ENCODE measurements around the gene RNF157.

RNF157 gene

DNA sequence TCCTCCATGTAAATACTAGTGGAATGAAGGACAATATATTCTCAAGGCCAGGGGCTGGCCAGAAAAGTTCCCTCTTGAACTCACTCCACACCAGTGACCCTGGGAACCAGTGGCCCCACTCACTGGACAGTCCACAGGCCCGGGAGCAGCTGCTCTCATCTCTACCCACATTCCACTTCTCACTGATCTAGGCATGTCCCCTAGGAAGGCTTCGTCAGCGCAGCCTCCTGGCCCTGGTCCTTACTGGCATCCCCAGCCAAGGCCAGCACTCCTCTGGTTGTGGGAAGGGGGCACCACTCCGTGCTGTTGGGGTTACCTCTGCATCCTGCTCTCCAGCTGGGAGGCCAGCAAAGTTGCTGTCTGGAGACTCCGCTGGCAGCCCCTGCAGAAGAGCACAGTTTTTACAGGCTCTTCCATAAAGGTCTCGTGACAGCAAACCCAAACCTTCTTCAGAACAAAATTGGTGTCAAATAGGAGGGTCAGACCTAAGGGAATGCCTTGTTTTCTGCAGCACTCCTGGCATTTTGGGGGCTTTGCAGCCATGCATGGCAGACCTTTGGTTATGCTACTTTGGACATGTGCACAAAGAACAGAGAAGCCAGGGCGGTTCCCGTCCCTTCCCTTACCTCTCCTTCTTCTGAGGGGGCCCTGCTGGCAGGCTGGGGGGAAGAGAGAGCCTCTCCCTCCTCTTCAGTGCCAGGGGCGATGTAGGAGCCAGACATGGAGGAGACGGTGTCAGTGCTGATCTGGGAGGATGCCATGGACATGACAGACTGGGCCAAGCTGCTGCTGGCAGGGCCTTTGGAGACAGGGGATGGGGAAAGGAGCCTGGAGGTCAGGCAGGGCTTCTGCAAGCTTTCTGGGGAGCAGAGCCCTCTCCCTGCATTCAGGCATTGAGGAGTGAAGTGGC, 85.1 kb downstream of the RNF157 start:
- DNase-seq: no peak

DNA sequence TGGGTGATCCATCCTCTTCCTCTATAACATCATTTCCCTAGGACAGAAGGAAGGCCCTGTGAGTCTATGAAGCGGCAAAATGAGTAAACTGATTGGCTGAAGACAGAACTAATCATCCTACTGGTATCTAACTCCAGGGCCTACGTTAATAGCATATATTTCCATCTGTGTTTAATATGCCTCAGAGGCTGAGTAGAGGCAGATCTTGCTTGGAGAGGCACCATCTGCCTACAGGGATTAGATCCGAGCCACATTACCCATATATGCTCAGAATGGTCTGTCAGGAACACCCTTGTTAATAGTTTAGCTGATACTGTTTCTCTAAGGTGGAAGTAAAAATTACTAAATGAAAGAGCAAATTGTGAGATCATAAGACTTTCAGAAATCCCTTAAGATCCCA, 86.0 kb downstream of the RNF157 start:
- DNase-seq: no peak

DNA sequence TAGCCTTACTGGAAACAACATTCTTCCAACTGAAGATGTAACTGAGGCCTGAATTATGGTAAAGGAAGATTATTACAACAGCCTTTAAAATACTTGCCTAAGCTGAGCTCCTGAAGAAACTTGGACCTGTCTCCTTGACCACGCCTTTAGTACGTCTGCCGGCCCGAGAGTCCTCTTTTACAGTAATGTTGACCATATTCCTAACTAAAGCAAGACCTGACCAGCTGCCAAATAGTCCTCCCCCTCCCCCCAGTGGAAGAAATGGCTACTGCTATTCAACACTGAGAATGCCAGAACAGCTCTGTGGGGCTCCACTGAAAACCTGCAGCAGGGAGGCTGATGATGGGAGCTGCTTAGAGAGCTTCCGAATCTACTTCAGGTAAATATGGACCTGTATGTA, 86.7 kb downstream of the RNF157 start:
- DNase-seq: peak; percentile 46

DNA sequence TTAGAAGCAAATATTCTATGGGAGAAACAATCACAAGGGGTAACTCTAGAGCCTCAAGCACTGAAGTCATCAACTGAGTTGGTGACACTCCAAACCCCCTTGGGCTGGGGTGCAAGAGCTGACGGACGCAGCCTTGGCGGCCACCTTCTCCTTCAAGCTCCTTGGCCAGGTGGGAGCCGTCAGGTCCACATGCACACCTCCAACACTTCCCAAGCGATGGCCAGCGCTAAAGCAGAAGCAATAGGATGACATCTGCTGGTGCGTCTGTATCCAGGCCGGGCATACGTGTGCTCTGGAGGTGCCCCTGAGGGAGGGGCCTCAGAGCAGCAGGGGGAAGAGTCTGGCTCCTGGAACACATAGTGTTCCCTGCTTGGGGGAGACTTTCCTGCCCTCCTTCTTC, 87.1 kb downstream of the RNF157 start:
- DNase-seq: peak; percentile 44

DNA sequence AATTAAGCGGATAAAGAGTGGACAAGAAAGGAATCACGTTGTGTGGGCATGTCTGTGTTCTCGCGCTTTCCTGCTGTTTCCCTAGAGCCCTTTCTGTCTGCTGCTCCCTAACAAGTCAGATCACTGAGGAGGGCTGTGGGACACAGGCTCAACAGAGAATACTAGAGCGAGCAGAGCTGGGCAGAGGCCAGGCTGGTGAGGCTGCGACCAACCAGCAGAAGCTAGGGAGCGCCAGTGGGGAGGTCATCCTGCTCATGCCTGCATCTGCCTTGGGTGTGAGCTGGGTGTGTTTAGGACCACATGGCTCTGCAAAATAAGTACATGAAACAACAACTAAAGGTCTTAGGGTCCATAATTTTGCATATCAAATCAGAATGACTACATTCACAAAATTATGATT, 87.7 kb downstream of the RNF157 start:
- peak; percentile 56 for DNase-seq

DNA sequence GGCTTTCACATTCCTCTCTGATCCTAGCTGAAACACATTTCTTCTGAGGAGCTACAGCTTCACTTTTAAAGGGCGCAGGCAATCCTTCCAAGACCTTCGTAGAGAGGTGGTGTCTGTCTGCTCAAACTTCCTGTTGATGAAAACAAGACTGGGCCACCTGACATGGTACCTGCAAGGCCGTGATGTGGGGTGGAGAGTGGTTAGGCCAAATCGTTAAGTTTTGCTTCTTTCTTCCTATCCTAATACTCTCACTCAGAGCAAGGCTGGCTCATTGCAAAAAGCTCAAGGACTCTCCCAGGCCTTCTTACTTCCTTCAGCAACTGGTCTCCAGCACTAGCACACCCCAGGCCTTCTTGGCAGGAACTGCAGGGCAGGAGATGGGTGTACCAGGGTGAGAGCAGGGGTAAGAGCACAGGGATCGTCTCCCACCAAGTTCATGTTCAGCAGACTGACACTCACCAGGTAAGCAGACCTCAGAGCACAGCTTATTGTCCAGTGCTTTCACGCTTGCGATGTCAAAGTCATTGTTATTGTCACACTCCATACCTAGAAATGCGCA, 88.3 kb downstream of the RNF157 start:
- DNase-seq: peak; percentile 56

DNA sequence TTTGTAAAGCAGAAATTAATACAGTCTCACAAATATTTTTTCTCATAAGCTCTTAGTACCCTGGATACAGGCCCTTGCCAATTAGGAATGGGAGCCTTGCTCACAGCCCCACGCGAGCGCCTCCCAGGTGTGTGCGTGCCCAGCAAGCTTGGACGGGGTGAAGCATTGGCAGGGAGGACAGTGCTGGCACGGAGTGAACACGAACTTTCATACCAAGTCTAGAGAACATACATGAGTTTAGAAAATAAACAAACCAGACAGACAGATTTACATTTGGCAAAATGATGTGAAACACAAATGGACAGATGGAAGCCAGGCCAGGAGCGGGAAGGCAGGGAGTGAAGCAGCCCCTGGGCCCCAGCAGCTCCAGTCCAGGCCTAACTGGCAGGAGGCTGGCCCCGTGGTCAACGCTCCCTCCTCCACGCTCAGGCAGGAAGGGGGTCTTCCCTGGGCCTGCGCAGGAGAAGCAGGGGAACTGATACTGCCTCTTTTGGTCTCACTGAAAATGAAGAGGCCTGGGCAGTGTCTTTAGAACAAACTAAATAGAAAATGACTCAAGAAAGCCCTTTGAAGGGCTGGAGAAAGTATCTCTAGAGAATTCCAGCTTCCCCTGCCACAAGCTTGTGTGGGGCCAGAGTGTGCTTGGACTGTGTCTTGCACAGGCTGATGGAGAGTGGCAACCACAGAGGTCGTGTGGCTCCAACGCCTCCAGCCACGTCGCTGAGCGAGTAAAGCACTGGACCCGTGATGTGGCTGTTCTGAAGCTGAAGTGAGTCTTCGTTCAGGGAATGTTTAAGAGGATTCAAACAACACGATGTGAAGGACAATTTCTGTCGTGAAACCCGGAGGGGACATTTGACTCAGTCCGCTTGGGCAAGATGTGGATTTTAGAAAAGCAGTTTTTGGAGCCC, 89.3 kb downstream of the RNF157 start:
- peak; percentile 53 for DNase-seq

DNA sequence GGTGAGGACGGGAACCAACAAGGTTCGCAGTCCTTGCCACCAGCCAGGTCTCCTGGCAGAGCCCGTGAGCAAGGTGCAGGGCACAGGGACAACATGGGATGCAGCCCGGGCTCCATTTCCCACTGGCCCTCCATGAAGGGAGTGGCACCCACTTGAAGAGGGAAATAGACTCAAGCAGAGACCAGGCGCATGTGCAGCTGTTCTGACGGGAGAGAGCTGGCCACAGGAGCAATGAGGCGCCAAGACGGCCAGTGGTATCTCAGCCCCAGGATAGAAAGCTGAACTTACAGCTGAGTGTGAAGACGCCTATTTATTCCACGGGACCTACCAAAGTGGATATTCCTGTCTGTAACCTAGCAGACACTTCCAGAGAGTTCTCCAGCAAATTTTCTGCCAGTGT, 91.1 kb downstream of the RNF157 start:
- DNase-seq: no peak

DNA sequence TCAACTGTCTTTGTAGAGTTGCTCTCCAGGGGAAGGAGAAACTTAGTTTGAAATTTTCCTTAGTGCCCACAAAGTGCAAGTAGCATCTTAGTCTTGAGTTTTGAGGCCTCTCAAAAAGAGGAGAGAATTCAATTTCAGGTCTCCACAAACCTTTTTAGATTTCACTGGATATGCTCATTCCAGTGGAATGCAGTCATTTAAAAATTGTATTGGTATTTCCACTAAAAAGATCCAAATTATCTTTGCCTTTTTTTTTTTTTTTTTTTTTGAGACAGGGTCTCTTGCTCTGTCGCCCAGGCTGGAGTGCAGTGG, 92.3 kb downstream of the RNF157 start:
- no peak for DNase-seq

DNA sequence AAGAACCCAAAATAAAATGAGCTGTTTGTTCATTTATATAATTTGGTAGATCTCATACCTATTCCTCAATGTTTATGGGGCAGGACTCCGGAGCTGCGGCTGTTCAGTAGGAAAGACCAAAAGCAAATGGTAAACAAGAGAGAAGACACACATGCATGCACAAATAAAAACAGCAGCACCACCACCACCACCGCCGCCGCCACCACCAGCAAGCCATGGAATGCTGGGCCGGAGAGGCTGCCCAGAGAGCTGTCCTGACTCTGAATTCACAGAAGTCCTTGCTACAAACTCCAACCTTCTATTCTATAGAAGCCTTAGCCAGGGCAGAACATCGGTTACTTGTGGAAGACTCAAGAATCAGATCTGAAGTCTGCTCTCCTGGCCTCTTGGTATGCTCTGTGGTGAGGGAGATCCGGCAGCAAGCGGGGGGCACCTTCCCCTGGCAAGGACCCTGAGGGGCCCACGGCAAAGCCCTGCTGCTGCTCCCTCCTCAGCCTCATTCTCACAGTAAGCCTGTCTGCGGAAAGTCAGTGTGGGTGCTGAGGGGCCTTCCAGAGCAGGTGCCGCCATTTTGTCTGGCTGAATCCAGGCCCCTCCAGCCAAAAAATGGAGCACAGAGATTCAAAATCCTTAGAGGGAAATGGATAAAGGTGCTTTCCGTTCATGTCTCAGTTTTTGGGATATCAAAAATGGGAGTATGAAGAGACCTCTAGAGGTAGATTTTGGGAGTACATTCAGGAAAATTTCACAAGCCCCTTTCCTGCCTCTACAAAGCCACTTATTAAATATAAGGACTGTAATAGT, 92.9 kb downstream of the RNF157 start:
- DNase-seq: no peak

DNA sequence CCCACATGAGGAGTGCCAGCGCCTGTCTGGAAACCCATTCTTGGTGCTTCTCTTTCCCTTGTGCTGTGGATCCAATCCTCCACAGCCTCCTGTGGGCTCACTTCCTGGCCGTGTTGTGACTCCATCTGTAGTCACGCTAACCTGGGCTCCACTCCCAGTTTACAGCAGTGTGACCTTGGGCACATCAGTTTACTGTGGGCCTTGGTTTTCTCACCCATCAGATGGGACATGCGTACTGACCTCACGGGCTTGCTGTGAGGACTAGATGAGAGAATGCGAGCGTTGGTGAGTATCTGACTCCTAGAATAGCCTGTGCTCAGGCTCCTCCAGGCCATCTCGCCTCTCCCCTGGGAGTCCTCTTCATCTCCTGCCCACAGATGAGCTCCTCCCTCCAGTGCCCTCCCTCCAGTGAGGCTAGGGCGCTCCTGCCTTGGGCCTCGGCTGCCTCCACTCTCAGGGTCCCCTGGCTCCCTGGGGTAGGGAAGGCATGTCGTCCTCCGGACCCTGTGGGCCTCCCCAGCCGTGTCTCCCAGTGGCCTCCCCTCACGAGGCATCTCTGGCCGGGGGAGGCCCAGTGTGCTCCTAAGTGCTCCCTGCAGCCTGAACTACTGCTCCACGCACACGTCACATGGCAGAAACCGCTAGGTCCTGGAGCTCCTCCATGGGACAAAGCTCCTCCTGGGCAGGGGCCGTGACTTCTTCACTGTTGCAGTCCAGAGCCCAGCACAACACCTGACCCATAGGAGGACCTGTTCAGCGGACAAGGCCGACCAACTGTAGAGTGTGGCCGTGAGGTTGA, 94.0 kb downstream of the RNF157 start:
- DNase-seq: no peak

DNA sequence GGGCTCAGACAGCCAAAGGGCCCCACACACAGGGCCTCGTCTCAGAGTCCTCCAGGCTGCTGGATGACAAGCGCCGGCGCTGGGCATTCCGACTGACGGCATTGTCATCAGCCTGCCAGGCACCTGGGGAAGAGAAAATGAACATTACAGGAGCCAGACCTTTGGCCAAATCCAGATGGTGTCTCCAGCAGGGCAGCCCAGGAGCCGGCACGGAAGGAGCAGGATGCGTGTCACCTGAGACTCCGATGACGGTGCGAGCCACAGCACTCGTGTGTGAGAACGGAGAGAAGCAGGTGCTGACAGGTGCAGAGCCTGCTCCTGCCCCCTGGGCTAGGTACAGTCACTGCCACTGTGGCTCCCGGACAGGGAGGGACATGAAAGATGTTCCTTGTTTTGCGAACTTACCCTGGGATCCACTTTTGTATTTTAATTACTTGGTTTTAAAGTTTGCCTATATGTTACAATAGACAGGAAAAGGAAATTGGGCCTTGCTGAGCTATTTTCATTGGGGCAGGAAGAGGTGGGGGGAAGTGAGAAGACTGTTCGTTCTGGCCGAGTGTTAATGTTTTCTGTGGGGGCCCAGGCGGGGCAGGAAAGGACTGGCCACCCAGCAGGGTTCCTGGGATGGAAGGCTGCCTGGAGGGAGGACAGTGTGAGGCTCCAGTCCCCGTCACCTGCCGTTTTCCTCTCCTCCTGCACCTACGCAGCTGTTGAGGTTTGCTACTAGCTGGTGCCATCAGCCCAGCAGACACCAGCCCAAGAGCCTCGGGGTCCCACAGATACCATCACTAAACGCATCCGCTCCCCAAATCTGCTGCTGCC, 94.9 kb downstream of the RNF157 start:
- peak; percentile 81 for DNase-seq

DNA sequence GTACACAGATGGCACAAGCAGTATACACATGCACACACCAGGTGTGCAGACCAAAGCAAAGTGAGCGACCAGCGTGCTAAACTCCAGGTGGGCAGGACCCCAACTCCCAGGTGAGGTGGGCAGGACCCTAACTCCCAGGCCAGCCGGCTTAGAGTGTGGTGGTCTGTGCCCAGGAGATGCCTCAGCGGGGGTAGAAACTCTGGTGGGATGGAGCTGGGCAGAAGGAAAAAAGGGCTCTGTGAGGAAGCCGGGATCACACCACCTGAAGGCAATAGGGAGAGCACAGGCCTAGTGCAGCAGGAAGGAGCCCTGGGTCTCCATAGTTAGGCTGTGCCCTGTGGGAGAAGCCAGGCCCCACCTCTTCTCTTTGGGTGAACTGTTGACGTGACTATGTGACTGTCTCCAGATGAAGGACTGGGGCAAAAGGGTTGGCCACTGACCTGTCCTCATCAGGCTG, 97.7 kb downstream of the RNF157 start:
- DNase-seq: no peak

DNA sequence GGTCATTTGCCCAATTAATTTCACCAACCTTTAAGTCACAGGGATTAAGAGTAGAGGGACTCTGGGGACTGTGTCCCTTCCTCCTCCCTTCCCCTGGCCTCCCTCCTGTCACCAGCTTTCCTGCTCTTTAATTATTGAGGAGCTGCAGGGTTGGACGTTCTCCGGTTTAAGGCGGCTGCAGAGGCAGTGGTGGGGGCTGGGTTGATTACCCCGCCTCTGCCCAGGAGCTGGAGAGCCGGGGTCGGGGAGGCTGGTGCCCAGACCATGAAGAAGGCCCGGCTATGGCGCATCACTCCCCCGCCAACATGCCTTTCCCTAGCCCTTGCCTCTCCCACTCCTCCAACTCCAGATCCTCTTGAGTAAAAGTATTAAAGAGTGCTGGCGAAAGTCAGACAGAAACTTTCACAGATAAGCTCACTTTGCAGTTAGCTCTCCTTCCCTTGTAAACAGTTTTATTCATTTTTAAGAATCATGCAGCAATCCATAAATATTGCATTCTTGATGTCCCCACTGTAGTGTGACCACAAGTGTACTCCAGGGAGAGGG, 98.2 kb downstream of the RNF157 start:
- DNase-seq: no peak

DNA sequence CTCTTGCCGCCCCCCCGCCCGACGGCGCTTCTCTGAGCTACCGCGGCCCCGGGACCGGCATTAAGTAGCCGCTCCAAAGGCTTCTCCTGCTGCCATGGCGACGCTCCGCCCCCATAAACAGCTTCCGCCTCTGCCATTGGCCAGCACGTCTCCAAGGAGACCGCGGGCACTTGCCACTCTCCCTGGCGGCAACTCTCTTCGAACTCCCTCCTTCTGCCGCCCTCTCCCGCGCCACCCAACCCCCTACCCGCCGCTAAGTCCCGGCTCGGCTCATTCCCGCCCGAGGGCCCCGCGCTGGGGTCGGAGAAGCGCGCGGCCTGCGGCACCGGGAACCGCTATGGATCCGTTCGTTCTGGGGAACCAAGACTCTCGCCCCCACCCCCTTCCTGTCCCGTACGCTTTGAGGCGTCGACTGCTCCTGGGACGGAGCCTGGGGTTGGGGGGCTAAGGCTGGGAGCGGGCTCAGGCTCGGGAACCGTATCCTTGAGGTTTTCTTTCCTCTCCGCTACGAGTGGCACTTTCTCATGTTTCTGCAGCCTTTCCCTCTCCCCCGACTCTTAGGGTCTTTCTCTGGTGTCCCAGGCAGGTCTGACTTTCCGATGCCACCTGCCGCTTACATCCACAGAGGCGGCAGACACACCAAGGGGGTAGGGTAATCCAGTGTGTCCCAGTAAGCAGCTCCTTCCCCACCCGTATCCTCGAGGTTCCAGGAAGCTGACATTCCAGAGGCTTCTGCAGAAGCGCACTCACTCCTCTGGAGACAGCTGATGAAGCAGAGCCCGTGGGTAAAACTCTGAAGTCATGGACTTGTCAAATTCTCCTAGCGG, 98.9 kb downstream of the RNF157 start, which contains the start of gene FOXJ1:
Gene FOXJ1 (minus strand): TSS at position 34 of the 827 bp plus-strand sequence. CDS start 850 bp downstream, outside the sequence.
- peak; percentile 98 for DNase-seq

DNA sequence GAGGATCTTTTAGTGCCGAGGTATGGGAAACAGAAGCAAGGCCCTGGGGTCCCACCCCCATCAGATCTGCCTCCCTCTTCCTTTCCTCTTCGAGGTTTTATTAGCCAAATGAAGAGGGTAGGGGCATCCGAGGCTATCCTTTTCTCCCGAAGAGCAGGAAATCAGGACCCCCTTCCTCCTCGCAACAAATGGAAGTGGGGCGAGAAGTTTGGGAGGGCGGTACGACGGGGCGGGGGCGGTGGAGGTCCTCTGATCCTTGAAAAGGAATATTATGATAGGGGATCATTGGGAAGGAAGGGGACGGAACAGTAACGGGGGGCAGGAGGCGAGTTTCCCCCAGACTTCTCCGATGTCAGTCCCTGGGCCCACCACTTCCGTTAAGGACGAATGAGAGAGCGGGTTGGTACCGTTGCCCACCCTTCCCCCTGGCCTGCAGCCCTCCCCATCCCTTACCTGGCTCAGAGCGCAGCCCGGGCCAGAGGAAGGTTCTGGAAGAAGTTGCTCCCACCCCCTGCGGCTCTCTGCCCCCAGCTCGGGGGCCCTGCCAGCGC, 99.6 kb downstream of the RNF157 start:
- DNase-seq: no peak

DNA sequence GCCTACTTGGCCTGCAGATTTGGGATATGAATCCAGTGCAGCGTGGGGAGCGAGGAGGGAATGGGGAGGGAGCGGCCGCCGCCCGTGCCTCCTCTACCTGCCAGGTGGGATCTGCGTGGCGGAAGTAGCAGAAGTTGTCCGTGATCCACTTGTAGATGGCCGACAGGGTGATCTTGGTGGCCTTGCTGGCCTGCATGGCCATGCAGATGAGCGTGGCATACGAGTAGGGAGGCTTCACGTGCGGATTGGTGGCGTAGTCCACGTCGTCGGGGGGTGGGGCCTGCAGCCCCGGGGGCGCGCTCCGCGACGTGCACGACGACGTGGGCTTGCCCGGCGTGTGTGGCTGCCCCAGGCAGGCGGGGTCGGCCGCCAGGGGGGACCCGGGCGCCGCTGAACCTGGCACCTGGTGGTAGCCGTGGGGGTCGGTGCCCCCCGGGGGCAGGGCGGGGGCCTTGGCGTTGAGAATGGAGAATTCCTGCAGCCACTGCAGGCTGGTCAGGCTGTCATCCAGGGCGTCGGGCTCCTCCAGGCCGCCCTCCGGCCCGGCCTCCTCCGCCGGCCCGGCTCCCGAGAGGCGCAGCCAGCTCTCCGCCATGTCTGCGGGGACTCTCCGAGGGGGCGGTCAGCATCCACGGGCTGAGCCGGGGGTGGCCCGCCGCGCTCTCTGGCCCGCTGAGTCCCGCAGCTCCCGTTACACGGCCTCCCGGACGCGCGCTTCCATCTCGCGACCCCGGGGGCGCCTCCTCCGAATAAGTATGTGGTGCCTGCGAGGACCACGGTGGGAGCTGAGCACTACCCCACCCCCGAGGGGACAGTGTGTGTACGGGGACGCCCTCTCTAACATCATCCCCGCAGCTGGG, 100.3 kb downstream of the RNF157 start:
- peak; percentile 78 for DNase-seq
